ENCODE results near the gene TMEM165.

DNA sequence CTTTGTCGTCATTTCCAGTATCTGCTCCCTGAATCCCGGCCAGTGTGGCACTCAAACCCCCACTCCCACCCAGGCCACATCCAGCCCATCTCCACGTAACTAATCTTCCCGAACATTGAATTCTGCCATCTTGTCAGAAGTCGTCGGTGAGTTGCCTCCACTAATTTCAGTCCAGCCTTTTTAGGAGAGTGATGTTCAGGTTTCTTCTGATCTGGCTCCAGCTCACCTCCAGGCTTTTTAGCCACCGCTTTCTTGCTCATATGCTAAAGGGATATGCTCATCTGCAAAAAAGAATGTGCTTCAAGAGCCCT, 1.3 kb downstream of the TMEM165 start:
- TF ChIP-seq, protein P1, sequence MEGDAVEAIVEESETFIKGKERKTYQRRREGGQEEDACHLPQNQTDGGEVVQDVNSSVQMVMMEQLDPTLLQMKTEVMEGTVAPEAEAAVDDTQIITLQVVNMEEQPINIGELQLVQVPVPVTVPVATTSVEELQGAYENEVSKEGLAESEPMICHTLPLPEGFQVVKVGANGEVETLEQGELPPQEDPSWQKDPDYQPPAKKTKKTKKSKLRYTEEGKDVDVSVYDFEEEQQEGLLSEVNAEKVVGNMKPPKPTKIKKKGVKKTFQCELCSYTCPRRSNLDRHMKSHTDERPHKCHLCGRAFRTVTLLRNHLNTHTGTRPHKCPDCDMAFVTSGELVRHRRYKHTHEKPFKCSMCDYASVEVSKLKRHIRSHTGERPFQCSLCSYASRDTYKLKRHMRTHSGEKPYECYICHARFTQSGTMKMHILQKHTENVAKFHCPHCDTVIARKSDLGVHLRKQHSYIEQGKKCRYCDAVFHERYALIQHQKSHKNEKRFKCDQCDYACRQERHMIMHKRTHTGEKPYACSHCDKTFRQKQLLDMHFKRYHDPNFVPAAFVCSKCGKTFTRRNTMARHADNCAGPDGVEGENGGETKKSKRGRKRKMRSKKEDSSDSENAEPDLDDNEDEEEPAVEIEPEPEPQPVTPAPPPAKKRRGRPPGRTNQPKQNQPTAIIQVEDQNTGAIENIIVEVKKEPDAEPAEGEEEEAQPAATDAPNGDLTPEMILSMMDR (conservative IDR thresholded peaks at IDR 0.05; ENCODE audit: low read length), result no peak
- TF ChIP-seq EZH2phosphoT487 (IDR thresholded peaks at IDR 0.05; ENCODE audit: borderline replicate concordance), result no peak
